GM06990 (cell line): ENCODE measurements around the gene LDLRAD4.

Source experiments
- DNase-seq: peaks from one replicate; pipeline ENCODE4 v3.0.0-alpha.2; 2011; ENCODE audit not compliant: insufficient read length; ENCODE audit errors: extremely low read depth
- H3K27me3 ChIP-seq: replicated peaks from 2 replicates; pipeline ENCODE4 v1.6.0; 2011; ENCODE audit warnings: low read length; ENCODE audit not compliant: control insufficient read depth, insufficient read depth
- H3K36me3 ChIP-seq: 2 replicates; pipeline ENCODE4 v1.5.1; 2011; ENCODE audit warnings: low read length; ENCODE audit not compliant: control insufficient read depth, insufficient read depth
- H3K4me3 ChIP-seq: replicated peaks from 2 replicates; pipeline ENCODE4 v1.5.1; 2011; ENCODE audit warnings: low read depth, mild to moderate bottlenecking, control low read depth, low read length
- TF ChIP-seq, protein P1 (sequence below): IDR thresholded peaks from 2 replicates; pipeline ENCODE4 v1.5.1; 2011; ENCODE audit warnings: low read length, control low read depth, mild to moderate bottlenecking, inconsistent platforms; ENCODE audit not compliant: insufficient read depth, poor library complexity, severe bottlenecking

The LDLRAD4 gene

DNA sequence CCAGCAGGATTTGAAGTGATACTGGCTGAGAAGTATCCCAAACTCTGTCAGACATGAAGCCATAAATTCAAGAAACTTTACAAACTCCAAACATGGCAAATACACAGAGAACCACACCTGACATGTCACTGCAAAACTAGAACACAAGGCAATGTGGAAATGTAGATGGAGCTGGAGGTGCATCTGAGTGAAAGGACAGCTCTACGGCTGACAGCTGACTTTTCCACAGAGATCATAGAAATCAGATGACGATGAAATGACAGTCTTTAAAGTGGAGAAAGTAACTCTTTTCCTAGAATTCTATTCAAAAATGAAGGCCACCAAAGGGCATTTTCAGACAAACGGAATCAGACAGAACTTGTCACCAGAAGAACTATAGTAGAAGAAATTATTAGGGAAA lies 97.5 kb downstream of the LDLRAD4 start:
- H3K4me3 ChIP-seq, result no peak overlapping the region
- H3K36me3 ChIP-seq, result no peaks in the 10 kb centered on the region
- TF ChIP-seq, protein P1, sequence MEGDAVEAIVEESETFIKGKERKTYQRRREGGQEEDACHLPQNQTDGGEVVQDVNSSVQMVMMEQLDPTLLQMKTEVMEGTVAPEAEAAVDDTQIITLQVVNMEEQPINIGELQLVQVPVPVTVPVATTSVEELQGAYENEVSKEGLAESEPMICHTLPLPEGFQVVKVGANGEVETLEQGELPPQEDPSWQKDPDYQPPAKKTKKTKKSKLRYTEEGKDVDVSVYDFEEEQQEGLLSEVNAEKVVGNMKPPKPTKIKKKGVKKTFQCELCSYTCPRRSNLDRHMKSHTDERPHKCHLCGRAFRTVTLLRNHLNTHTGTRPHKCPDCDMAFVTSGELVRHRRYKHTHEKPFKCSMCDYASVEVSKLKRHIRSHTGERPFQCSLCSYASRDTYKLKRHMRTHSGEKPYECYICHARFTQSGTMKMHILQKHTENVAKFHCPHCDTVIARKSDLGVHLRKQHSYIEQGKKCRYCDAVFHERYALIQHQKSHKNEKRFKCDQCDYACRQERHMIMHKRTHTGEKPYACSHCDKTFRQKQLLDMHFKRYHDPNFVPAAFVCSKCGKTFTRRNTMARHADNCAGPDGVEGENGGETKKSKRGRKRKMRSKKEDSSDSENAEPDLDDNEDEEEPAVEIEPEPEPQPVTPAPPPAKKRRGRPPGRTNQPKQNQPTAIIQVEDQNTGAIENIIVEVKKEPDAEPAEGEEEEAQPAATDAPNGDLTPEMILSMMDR, result no peak
- no peak for DNase-seq
- H3K27me3 ChIP-seq, result no peaks in the 10 kb centered on the region; the same call in 1 of the 2 replicates

DNA sequence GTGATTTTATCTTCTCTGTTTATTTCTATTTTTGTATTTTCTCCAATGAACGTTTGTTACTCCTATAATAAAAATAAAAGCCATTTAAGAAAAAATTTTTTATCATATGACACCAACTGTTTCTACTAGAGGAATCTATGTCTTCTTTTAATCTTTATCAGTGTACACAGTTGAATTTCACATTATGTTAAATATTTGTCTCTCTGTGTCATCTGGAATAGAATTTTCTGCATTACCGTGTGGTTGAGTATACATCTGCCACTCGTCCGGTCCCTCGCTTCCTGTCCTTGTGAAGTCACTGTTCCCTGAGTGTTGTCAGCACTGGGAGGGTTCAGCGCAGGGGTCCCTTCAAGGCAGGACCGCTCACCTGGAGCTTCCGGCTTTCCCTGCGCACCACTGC lies 99.2 kb downstream of the LDLRAD4 start:
- no peak overlapping the region for H3K4me3 ChIP-seq
- TF ChIP-seq, protein P1, result no peak
- no peaks in the 10 kb centered on the region for H3K36me3 ChIP-seq
- DNase-seq, result no peak
- no peaks in the 10 kb centered on the region; the same call in 1 of the 2 replicates for H3K27me3 ChIP-seq

DNA sequence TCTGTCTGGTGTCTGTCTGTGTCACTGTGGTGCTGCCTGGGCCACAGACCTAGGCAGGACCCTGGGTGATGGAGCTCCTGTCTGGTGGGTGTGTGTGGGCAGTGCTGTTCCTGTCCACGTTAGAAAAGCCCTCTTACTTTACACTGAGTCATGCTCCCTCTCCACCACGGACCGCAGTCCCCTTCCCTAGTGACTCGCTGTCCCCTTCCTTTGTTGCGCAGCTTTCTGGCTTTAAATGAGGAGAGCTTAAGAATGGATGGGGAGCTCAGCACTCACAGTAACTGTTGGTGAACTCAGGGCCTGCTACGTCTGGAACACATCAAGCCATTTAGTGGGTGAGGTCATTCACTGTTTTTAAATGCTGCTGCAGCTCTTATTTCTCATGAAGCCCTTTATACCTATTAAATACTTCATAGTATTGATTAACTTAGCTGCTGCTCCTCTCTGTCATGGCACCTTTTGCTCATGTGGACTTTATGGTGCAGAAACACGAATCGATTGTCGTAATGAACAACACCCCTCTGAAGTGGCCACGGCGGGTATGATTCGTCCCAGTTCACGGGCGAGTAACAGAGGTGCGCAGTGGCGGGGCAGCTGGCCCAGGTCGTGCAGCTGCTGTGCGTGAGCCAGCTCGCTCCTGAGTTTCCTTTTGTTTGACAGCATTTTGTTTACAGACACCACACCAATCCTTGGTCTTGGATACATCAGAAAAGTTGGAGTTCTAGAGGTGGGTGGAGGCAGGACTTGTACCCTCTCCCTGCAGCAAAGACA lies 100.4 kb downstream of the LDLRAD4 start:
- no peak for DNase-seq
- H3K27me3 ChIP-seq, result no peaks in the 10 kb centered on the region; the same call in 1 of the 2 replicates
- H3K36me3 ChIP-seq, result no peaks in the 10 kb centered on the region
- TF ChIP-seq, protein P1, result no peak
- H3K4me3 ChIP-seq, result no peak overlapping the region

DNA sequence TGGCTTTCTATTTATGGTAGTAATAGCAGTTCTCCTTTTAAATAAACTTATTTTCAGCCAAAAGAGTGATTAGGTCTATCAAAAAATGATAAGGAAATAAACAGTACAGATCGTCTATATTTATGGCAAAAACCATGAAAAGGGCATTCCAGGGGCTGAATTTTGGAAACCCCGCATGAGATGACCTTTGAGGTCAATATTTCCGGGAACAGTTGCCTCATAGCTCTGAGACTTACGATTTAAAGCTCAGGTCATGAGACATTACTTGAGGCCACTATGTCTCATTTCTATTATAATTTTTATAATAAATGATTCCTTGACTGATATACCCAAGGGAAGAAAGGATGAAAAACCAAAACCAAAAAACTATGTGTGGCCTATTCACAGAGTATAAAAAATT lies 101.1 kb downstream of the LDLRAD4 start:
- no peaks in the 10 kb centered on the region; the same call in 1 of the 2 replicates for H3K27me3 ChIP-seq
- no peak for DNase-seq
- no peak overlapping the region for H3K4me3 ChIP-seq
- TF ChIP-seq, protein P1, result no peak
- no peaks in the 10 kb centered on the region for H3K36me3 ChIP-seq

DNA sequence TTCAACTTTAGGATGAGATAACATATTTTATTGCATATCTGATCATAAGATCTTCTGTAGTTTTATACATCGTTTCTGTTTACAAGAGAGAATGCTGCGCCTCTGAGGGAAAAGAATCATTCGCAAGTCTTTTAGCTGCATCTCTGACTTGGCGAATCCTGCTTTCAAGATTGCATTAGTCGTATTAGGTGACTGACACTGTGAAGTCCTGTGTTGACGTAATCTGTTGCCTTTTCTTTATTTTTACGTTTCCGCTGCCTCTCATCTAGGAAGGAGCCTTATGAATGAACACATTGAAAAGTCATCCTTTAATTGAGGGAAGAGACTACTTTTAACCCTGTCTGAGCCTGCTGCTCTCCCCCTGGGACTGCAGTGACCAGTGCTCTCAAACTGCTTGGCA lies 101.5 kb downstream of the LDLRAD4 start:
- Histone ChIP-seq H3K36me3 (no peaks in the 10 kb centered on the region), H3K27me3 (no peaks in the 10 kb centered on the region), H3K4me3 (no peak overlapping the region)
- TF ChIP-seq, protein P1, result no peak
- no peak for DNase-seq
